Measurements from ENCODE around the gene TOP1. TPM values are rescaled to one million over a fixed set of nuclear protein-coding genes. Genes with fewer than 3 reads are reported as not detected.
A peak's percentile ranks its signal among the peaks of the same experiment; 100 is the strongest.

The TOP1 gene
- total RNA-seq, 1 experiment from 2014 or later = 81.8 TPM

- CTCF ChIA-PET = interaction anchor here (1.2 kb wide), 1 partner anchor 40 kb away, joined by 4 read pairs; no protein-coding TSS in a partner anchor
These were observed 1.4 kb downstream of the TOP1 start for GRCh38 chr20:41030061-41030460.

More at GRCh38 chr20:41030061-41030460, 1.4 kb downstream of the TOP1 start:
- Mint-ChIP-seq H3K4me3 (peak overlapping the region; percentile 82), H3K27ac (peak overlapping the region; percentile 89; the same call in 1 of the 2 replicates), H3K4me1 (peaks cover 65% of the 10 kb centered on the region), H3K9me3 (no peaks in the 10 kb centered on the region), H3K27me3 (ENCODE audit: low read depth) (peaks cover 58% of the 10 kb centered on the region), H3K36me3 (peaks cover 40% of the 10 kb centered on the region)
- DNase-seq (ENCODE audit: low spot score) (no peak), ATAC-seq (no peak)
- TF ChIP-seq FOXK1 (CRISPR knock-in tag; IDR thresholded peaks at IDR 0.05) (no peak), EMX1 (CRISPR knock-in tag; IDR thresholded peaks at IDR 0.05) (no peak), ZNF416 (CRISPR knock-in tag; IDR thresholded peaks at IDR 0.05) (no peak), ZNF423 (CRISPR knock-in tag; IDR thresholded peaks at IDR 0.05) (no peak), AFF4 (CRISPR knock-in tag; IDR thresholded peaks at IDR 0.05; ENCODE audit: borderline replicate concordance) (no peak), ZNF396 (CRISPR knock-in tag; IDR thresholded peaks at IDR 0.05; ENCODE audit: borderline replicate concordance) (no peak), ELF4 (CRISPR knock-in tag; IDR thresholded peaks at IDR 0.05; ENCODE audit: low read depth) (no peak), STAT6 (CRISPR knock-in tag; conservative IDR thresholded peaks at IDR 0.05; ENCODE audit: low read depth) (no peak), TP53 (CRISPR knock-in tag; IDR thresholded peaks at IDR 0.05) (no peak), ZNF219 (CRISPR knock-in tag; IDR thresholded peaks at IDR 0.05; ENCODE audit: borderline replicate concordance) (no peak), ESRRA (CRISPR knock-in tag; IDR thresholded peaks at IDR 0.05; ENCODE audit: borderline replicate concordance) (no peak)
- TF ChIP-seq, protein P1, sequence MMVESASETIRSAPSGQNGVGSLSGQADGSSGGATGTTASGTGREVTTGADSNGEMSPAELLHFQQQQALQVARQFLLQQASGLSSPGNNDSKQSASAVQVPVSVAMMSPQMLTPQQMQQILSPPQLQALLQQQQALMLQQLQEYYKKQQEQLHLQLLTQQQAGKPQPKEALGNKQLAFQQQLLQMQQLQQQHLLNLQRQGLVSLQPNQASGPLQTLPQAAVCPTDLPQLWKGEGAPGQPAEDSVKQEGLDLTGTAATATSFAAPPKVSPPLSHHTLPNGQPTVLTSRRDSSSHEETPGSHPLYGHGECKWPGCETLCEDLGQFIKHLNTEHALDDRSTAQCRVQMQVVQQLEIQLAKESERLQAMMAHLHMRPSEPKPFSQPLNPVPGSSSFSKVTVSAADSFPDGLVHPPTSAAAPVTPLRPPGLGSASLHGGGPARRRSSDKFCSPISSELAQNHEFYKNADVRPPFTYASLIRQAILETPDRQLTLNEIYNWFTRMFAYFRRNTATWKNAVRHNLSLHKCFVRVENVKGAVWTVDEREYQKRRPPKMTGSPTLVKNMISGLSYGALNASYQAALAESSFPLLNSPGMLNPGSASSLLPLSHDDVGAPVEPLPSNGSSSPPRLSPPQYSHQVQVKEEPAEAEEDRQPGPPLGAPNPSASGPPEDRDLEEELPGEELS (CRISPR knock-in tag; IDR thresholded peaks at IDR 0.05) = no peak
- POLR2A ChIA-PET = interaction anchor here (0.7 kb wide), 1 partner anchor 632 kb away, joined by 6 read pairs; no protein-coding TSS in a partner anchor

Measured in WTC11 (cell line).